Prostate gland (tissue), 2 donors: Measurements from ENCODE around the gene DKKL1. TPM values are rescaled to one million over a fixed set of nuclear protein-coding genes. Genes with fewer than 3 reads are reported as not detected.

Experiments used
- DNase-seq: peaks from one replicate; pipeline ENCODE4 v3.0.0-alpha.2; 2019; ENCODE audit warnings: low spot score
- H3K27ac ChIP-seq, 2 donors: fragments of 200-600 bp; sonication (generic); 2 replicates each; pipeline ENCODE4 v1.5.1; 2017 to 2019
- H3K27me3 ChIP-seq: fragments of 200-600 bp; sonication (generic); replicated peaks from 2 replicates; pipeline ENCODE4 v1.5.1; 2019; ENCODE audit not compliant: insufficient read depth
- H3K36me3 ChIP-seq, 2 donors: fragments of 200-600 bp; sonication (generic); 1 replicate in 1 of 2; 2 replicates in 1 of 2; pipeline versions ENCODE4 v1.5.1 to v1.8.1; 2017 to 2019
- H3K4me1 ChIP-seq: fragments of 200-600 bp; sonication (generic); replicated peaks from 2 replicates; pipeline ENCODE4 v1.5.1; 2019
- H3K4me3 ChIP-seq, 2 donors: fragments of 200-600 bp; sonication (generic); 2 replicates each; pipeline ENCODE4 v1.5.1; 2017 to 2019
- H3K9me3 ChIP-seq: fragments of 200-600 bp; sonication (generic); 2 replicates; pipeline ENCODE4 v1.5.1; 2017
- CTCF ChIP-seq, 4 experiments: fragments of 200-600 bp in 2 of 4; fragments of 450-650 bp in 2 of 4; sonication (generic) in 2 of 4; IDR thresholded peaks; 1 replicate in 3 of 4; 2 replicates in 1 of 4; pipeline ENCODE4 v1.5.1; 2016 to 2019; ENCODE audit warnings: antibody characterized with exemption in 4 of 4, mild to moderate bottlenecking in 2 of 4, moderate library complexity in 2 of 4
- POLR2A ChIP-seq: fragments of 450-650 bp; IDR thresholded peaks from one replicate; pipeline ENCODE4 v1.6.1; 2016; ENCODE audit warnings: antibody characterized with exemption, mild to moderate bottlenecking
- POLR2AphosphoS5 ChIP-seq: sonication (generic); formaldehyde crosslinking; IDR thresholded peaks from one replicate; pipeline ENCODE4 v1.6.1; 2017; ENCODE audit warnings: antibody characterized with exemption
- WGBS: methylation state at CpG from one replicate; pipeline ENCODE4 v1.1.5; 2018; 5-methylcytosine and 5-hydroxymethylcytosine counted together
- intact Hi-C: fragments of 100-400 bp; cut with DNase I; formaldehyde crosslinking; loops from one replicate; pipeline ENCODE4 v1.14.2; 2022
- total RNA-seq, 2 donors: library from RNA; depleted of rRNA; stranded (reverse); fragments of >200 nt; gene quantifications; one replicate each; pipeline ENCODE4 v1.1.0, GENCODE V29; 2016

The DKKL1 gene
- total RNA-seq, 2 donors from 2014 or later, result 1.0 to 17.8 TPM

- Histone ChIP-seq H3K4me3 (no peak overlapping the region), H3K27me3 (no peaks in the 10 kb centered on the region), H3K4me1 (no peaks in the 10 kb centered on the region), H3K27ac (no peak overlapping the region), H3K36me3 (no peaks in the 10 kb centered on the region), H3K9me3 (no peaks in the 10 kb centered on the region)
- DNase-seq, result no peak
- WGBS, result 94% methylated on average over 11 of the region's 11 CpGs
- intact Hi-C loops, result no loop called here
- TF ChIP-seq POLR2A (no peak), CTCF (IDR thresholded peaks at IDR 0.05) (no peak), POLR2AphosphoS5 (no peak)
Observed at GRCh38 chr19:49342291-49342721, 21.4 kb upstream of the DKKL1 start.

- no peak for DNase-seq
- Histone ChIP-seq H3K27me3 (no peaks in the 10 kb centered on the region), H3K27ac (no peak overlapping the region), H3K36me3 (no peaks in the 10 kb centered on the region), H3K4me1 (no peaks in the 10 kb centered on the region), H3K4me3 (no peak overlapping the region), H3K9me3 (no peaks in the 10 kb centered on the region)
- no peak for TF ChIP-seq POLR2AphosphoS5
- no peak for TF ChIP-seq CTCF (IDR thresholded peaks at IDR 0.05)
- TF ChIP-seq POLR2A, result no peak
- over 99% methylated on average over 7 of the region's 7 CpGs for WGBS
- intact Hi-C loops, result no loop called here
Observed at GRCh38 chr19:49343123-49343522, 20.6 kb upstream of the DKKL1 start.

- intact Hi-C loops, result no loop called here
- peaks cover 0 to 5% of the 10 kb centered on the region in 2 donors for H3K36me3 ChIP-seq
- TF ChIP-seq POLR2A, result no peak
Observed at GRCh38 chr19:49344505-49345423, 18.9 kb upstream of the DKKL1 start.

GRCh38 chr19:49347191-49347590 lies 16.5 kb upstream of the DKKL1 start:
- DNase-seq, result no peak
- H3K36me3 ChIP-seq, result peaks cover 0 to 8% of the 10 kb centered on the region in 2 donors
- TF ChIP-seq POLR2A (no peak), POLR2AphosphoS5 (no peak), CTCF (IDR thresholded peaks at IDR 0.05) (no peak)
- H3K27me3 ChIP-seq, result no peaks in the 10 kb centered on the region
- no peaks in the 10 kb centered on the region for H3K4me1 ChIP-seq
- no peaks in the 10 kb centered on the region for H3K9me3 ChIP-seq
- intact Hi-C loops, result no loop called here
- no peak overlapping the region for H3K4me3 ChIP-seq
- H3K27ac ChIP-seq, result no peak overlapping the region
- 95% methylated on average over 15 of the region's 15 CpGs for WGBS

More at GRCh38 chr19:49344505-49345423, 18.9 kb upstream of the DKKL1 start:
- Histone ChIP-seq H3K9me3 (no peaks in the 10 kb centered on the region), H3K4me1 (no peaks in the 10 kb centered on the region), H3K27me3 (no peaks in the 10 kb centered on the region), H3K27ac (no peak overlapping the region), H3K4me3 (no peak overlapping the region)
- DNase-seq, result no peak
- 88% methylated on average over 11 of the region's 11 CpGs for WGBS

- Histone ChIP-seq H3K9me3 (no peaks in the 10 kb centered on the region), H3K27me3 (no peaks in the 10 kb centered on the region), H3K4me3 (no peak overlapping the region), H3K4me1 (no peaks in the 10 kb centered on the region), H3K27ac (no peak overlapping the region), H3K36me3 (peaks cover 0 to 8% of the 10 kb centered on the region in 2 donors)
- TF ChIP-seq POLR2A (no peak), POLR2AphosphoS5 (no peak), CTCF (IDR thresholded peaks at IDR 0.05) (no peak)
- WGBS, result 55% methylated on average over 3 of the region's 3 CpGs
- DNase-seq, result no peak
- intact Hi-C loops, result no loop called here
Observed at GRCh38 chr19:49347835-49348234, 15.8 kb upstream of the DKKL1 start.
